NCI-H2227 treated with DMSO at 0.1 percent for 48 hours (cell line): ENCODE data around the gene MTF2.
A peak's percentile ranks its signal among the peaks of the same experiment; 100 is the strongest.
"Not testable (repeated sequence)": the region's sequence is repeated elsewhere in the genome, so short reads cannot be mapped to it uniquely, and the experiment has no call there.

Source experiments
- DNase-seq: peaks from one replicate; lab custom pipeline; 2025; lab: John Stamatoyannopoulos, UW

MTF2 gene

DNA sequence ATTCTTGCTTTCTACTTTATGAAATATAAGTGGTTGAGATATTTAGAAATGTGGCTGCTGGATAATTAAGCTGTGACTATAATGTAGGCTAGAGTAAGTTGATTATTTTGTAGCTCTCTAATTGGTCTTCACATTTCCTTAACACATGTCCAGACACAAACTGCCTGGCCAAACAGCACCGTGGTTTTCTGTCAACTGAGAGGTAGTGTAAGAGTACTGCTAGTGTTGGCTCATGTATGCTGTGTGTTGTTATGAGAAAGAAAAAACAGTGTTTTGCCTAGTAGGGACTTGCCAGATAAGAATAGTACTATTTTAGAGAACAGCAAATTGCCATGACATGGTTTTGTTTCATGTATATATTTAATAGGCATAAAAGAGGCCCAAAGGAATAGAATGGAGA, 64.1 kb downstream of the MTF2 start:
- DNase-seq, result no peak

DNA sequence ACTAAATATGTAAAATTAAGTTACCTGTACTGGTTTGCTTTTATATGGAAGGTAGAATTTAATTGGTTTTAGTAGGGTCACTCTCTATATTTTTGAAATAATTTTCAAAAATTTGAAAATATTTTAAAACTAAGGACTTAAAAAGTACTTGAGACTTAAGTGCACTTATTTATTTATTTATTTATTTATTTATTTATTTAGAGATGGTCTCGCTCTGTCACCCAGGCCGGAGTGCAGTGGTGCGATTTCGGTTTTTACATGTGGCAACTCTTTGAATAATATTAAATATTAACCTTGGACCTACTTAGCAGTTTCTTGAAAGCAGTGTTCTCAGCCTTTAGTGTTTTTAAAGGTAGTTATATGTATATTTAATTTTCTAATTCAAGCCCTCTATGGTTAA, 64.7 kb downstream of the MTF2 start:
- DNase-seq, result no peak

DNA sequence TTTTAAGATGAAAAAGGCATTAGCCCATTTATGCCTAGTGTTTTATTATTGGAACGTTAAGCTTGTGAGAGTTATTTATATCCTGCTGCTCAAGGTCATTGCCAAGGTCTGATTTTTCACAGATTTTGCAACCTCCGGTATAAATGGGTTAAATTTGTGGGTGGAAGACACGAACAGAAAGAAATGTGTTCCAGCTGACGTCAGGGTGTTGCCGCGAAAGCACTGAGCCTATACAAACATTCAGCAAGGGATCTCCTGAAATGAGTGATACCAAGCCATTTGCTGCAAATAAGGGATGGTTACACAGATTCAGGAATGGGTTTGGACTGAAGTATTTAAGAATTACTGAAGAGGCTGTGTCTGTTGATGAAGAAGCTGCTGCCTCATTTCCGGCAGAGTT, 68.9 kb downstream of the MTF2 start:
- no peak for DNase-seq

DNA sequence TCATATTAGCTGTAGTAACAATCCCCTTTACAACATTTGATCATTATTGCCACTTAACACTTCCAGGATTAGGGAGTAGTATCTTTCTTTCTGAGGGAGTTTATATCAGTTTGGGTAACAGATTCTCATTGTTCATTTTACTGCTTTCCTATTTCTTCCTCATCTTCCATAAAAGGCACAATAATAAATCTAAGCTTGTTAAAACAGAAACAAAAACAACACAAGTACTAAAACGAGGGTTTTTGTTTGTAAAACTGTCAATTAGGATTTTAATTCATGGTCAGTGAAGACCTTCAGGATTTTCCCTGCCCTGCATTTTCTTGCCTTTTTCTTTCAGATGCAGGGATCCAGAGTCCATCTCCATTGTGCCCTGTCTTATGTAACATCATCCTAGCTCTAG, 71.6 kb downstream of the MTF2 start:
- no peak for DNase-seq

DNA sequence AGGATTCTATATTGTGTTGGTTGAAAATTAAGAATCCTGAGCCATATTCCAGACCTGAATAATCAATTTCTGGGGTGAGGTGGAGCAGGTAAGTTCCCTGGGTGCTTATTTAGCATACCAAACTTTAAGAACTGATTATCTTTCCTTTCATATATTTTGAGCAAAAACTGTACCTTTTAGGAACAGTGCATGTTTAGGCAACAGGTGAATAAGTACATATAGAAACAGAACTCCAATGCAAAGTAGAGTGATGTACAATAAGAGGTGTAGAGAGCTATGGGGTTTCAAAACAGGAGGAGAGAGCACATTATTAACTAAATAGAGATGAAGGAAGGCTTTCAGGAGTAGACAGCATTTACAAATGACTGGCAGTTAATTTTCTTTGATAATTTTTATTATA, 72.4 kb downstream of the MTF2 start:
- DNase-seq, result no peak

DNA sequence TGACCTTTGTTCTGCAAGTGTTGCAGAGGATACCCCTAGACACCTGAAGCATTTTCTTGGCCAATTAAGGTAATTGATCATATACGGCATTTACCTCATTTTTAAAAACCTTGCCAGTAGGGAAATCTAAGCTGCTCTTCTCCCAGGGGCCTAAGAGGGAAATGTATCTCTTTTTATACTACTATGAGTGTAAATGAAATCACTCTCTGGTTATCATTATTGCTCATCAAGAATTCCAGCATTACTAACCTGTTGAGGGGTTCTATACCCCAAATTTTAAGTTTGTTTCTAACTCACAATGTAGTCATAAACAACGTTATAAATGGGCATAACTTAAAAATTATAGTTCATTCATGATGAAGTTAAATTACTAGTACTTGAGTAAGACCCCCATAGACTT, 73.8 kb downstream of the MTF2 start:
- DNase-seq, result no peak

DNA sequence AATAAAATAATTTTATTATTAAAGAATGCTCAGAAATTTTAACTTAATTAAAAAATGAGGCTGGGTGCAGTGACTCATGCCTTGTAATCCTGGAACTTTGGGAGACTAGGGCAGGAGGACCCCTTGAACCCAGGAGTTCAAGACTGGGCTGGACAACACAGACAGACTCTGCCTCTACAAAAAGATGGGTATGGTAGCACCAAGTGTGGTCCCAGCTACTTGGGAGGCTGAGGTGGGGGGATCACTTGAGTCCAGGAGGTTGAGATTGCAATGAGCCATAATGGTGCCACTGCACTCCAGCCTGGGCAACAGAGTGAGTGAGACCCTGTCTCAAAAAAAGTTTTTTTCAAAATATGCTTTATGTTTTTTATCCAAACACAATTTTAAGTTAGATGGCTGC, 75.8 kb downstream of the MTF2 start:
- DNase-seq, result no peak

DNA sequence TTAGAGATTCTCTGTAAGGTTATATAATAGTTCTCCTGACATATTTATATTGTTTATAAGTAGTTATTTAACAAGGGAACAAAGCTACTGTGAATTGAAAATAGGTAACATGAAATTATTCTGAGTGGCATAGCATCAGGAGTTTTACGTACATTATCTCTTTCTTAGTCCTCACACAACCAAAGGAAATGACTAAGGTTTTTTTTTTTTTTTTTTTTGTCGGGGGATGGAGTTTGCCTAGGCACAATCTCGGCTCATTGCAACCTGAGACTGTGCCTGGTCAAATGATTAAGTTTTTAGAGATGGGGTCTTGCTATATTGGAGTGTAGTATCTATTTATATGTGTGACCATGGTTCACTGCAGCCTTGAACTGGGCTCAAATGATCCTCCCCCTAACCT, 76.3 kb downstream of the MTF2 start:
- no peak for DNase-seq

DNA sequence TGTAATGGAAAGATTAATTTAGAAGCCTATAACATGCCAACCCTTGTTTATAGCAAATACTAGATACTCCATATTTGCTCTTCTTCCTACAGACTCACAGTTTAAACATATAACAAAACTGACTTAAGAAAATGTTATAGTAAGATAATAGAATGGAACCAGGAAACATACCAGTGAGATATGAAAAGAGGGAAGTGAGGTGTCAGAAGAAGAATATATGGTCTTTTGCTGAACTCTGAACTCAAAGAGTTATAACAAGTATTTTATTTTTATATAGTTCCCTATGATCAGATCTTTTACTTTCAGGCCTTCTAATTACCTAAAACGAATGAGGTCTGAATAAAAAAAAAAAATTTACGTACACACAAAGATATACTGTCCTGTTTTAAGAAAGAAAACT, 80.3 kb downstream of the MTF2 start:
- no peak for DNase-seq

DNA sequence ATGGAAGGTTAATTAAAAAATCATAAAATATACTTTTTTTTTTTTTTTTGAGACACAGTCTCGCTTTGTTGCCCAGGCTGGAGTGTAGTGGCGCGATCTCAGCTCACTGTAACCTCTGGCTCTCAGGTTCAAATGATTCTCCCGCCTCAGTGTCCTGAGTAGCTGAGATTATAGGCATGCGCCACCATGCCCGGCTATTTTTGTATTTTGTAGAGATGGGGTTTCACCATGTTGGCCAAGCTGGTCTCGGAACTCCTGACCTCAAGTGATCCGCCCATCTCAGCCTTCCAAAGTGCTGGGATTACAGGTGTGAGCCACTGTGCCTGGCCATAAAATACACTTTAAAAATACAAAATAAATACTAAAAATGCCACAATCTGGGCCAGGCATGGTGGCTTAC, 84.2 kb downstream of the MTF2 start:
- DNase-seq, result not testable (repeated sequence)

DNA sequence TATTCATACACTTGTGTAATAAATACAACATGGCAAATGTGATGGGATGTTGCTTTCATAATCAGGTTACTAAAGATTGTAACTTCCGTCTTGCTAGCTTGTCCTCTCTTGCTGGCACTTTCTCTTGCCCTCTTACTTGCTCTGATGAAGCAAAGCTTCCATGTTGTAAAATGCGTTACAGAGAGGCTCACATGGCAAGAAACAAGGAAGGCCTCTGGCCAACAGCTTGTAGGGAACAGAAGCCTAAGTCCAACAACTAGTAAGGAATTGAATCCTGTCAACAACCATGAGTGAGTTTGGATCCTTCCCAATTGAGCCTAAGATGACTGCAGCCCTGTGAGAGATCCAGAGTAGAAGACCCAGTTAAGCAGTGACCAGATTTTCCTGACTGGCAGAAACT, 85.7 kb downstream of the MTF2 start:
- no peak for DNase-seq

DNA sequence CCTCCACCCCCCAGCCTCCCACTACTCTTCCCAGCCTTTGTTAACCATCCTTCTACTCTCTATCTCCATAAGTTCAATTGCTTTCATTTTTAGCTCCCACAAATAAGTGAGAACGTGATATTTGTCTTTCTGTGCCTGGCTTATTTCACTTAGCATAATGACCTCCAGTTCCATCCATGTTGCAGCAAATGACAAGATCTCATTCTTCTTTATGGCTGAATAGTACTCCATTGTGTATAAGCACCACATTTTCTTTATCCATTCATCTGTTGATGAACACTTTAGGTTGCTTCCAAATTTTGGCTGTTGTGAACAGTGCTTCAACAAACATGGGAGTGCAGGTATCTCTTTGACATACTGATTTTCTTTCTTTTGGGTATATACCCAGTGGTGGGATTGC, 86.8 kb downstream of the MTF2 start:
- DNase-seq, result not testable (repeated sequence)

DNA sequence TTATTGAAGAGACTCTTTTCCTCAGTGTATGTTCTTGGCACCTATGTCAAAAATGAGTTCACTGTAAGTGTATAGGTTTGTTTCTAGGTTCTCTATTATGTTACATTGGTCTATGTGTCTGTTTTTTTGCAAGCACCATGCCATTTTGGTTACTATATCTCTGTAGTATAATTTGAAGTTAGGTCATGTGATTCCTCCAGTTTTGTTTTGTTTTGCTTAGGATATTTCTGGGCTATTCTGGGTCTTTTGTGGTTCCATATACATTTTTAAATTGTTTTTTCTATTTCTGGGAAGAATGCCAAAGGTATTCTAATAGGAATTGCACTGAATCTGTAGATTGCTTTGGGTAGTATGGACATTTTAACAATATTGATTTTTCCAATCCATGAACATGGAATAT, 87.9 kb downstream of the MTF2 start:
- no peak for DNase-seq

DNA sequence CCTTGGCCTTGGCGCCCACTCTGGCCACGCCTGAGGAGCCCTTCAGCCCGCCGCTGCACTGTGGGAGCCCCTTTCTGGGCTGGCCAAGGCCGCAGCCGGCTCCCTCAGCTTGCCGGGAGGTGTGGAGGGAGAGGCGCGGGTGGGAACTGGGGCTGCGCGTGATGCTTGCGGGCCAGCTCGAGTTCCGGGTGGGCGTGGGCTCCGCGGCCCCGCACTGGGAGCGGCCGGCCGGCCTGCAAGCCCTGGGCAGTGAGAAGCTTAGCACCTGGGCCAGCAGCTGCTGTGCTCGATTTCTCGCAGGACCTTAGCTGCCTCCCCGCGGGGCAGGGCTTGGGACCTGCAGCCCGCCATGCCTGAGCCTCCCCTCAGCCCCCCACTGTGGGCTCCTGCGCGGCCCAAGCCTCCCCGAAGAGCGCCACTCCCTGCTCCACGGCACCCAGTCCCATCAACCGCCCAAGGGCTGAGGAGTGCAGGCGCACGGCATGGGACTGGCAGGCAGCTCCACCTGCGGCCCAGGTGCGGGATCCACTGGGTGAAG, 91.1 kb downstream of the MTF2 start:
- not testable (repeated sequence) for DNase-seq

DNA sequence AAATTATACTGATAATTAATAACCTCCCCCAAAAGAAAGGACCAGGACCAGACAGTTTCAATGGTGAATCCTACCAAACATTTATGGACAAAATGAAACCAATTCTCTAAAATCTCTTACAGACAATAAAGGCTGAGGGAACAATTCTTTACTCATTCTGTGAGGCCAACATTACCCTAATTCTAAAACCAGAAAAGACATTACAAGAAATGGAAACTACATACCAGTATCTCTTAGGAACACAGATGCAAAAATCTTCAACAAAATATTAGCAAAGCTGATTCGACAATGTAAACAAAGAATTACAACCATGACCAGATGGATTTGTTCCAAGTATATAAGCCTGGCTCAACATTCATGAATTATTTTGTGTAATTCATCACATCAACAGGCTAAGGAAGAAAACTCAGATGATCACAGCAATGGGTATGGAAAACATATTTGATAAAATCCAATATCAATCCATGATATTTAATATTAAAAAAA, 92.5 kb downstream of the MTF2 start:
- DNase-seq, result no peak

DNA sequence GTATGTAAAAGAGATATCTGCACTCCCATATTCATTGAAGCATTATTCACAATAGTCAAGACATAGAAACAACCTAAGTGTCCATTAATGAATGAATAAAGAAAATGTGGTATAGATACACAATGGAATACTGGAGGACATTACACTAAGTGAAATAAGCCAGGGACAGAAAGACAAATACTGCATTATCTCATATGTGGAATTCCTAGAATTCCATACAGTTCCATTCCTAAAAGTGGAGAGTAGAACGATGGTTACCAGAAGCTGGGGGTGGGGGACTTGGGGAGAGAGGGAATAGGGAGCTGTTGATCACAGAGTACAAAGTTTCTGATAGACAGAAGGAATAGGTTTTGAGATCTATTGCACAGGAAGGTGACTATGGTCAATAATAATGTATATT, 93.7 kb downstream of the MTF2 start:
- no peak for DNase-seq

DNA sequence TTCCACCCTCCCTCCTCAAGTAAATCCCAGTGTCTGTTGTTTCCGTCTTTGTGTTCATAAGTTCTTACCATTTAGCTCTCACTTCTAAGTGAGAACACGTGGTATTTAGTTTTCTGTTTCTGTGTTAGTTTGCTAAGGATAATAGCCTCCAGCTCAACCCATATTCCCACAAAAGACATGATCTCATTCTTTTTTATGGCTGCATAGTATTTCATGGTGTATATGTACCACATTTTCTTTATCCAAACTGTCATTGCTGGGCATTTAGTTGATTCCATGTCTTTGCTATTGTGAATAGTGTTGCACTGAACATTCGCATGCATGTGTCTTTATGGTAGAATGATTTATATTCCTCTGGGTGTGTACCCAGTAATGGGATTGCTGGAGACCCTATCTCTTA, 95.6 kb downstream of the MTF2 start:
- DNase-seq, result not testable (repeated sequence)

DNA sequence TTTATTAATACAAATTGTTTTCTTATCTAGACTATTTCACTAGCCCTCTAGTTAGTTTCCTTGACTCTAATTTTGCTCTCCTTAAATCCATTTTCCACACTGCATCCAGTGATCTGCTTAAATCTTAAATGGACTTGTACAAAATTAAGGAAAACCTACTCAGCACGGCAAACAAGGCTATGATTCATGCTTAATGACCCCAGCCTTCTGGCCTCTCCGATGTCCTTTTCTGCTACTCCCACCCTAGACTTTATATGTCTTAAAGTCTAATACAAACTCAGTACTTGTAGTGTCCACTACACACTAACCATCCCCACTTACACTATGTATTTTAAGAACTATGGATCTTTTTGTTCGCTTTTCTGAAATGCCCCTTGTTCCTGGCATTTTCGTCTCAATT, 98.9 kb downstream of the MTF2 start:
- peak; percentile 5 for DNase-seq

DNA sequence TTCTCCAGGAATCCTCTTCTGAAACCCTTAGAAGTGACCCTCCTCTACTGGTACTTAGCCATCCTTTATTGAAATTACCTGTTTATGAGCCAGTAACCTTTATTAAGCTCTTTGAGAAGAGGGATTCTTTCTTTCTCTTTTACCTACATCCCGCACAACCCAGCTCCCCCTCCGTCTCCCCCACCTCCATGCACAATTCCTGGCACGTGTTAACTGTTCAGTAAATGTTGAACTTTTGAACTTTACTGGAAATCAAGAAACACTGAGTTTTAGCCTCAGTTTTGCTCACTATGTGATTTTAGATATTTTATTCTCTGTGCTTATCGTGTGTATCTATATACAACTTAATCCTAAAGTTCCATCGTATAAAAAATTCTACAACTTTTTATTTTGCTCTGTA, 99.3 kb downstream of the MTF2 start:
- DNase-seq, result no peak

DNA sequence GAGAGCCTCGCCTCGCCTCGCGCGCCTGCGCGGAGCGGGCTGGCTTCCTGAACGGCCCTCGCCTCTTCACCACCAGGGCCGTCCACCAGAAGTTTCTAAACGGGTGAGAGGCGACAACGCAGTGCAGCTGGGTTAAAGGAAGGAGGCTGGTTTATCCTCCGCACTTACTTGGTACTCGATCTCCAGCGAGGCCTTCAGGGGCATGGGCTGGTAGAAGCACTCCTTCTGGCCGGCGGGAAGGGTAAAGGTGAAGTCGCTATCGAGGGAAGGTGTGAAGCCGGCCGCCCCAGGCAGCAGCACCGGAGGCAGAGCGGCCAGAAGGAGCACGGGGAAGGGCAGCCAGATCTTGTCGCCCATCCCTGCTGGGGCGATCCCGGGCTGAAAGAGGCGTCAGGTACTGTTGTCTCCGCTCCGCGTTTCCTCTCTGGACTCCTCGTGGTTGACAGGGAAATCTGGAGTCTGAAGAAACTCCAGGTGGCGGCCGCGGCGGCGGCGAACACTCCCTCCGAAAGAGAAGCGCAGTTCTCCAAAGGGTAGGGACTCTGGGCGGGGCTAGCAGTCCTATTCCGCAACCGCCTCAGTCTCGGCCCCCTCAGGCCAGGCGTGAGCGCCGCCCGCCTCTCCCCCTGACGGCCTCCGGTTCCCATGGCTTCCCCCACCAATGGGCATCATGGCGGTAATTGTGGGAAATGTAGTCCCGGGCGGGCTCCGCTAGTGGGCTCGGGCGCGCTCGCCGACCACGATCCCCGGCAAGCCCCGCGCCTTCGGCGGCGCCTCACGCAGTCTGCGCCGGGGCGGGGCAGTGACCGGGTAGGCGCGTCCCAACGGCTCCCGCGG, 101.0 kb downstream of the MTF2 start, which contains the start of gene TMED5:
TSS of gene TMED5 (minus strand) at position 528 of the 837 bp plus-strand sequence. CDS start at position 357, 171 bp downstream.
- peak; percentile 98 for DNase-seq

DNA sequence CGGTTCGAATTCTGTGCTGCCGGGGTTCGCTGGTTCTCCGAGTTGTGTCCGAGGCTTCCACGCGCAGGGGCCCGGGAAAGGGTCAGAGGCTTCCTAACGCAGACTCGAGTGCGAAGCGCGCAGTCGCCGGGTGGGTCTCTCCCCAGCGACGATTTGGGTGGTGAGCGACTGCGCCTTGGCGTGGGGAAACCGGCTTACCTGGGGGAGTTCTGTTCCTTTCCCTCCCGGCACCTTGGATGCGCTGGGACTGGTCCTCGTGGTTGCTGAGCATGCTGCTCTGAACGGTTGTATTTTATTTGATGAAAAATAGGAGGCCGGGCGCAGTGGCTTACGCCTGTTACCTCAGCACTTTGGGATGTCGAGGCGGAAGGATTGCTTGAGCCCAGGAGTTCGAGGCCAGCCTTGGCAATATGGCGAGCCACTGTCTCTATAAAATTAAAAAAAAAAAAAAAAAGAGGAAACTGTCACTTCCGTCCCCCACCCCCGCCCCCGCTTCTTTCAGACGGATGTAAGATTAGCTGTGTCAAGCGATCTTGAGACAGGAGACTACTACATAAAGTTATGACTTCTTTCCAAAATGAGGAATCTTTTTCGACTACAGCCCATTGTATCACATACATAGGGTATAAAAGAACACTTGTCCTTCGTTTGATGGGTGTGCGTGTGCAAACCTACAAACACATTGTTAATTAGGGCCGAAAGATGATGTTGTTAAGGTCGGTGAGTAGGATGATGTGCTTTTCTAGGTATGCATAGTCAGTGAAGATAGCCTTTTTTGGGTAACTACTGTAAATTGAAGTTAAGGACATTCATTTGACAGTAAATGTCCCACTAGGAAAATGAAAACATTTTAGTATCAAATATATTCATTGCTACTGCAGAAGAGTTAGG, 101.9 kb downstream of the MTF2 start, which contains the start of gene CCDC18:
TSS of gene CCDC18 (plus strand) at position 2 of the 891 bp plus-strand sequence. CDS start 2,638 bp downstream, outside the sequence.
- peak; percentile 73 for DNase-seq

DNA sequence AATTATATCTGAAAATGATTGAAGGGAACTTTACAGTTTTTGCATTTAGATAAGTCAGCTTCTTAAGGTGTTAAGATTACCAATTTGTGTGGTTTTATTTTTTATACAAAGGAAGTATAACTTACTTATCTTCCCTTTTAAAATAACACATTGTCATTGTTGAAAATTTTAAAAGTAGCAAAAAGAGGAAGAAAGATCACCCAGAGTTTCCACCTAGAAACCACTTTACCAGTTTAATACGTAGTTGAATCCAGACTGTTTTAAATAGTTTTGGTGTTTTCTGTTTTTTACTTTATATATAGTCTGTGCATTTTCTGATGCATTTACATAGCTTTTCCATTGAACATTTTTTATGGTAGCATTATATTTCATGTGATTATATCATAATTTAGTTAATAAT, 107.6 kb downstream of the MTF2 start:
- DNase-seq, result no peak
